GM03348 (cell line): Measurements from ENCODE around the gene C6orf141.

Experiments used
- DNase-seq: peaks from one replicate; pipeline ENCODE4 v3.0.0; 2012; ENCODE audit warnings: low spot score

The C6orf141 gene

GRCh38 chr6:49550492-49551077, at the start of gene C6orf141:
C6orf141 (plus strand) TSS chr6:49550668; CDS start chr6:49550793, 125 bp downstream.
- DNase-seq, result peak; percentile 19

GRCh38 chr6:49504666-49505065, 45.8 kb upstream of the C6orf141 start:
- DNase-seq, result no peak

GRCh38 chr6:49506569-49507111, 43.8 kb upstream of the C6orf141 start:
- no peak for DNase-seq

GRCh38 chr6:49509342-49509741, 41.1 kb upstream of the C6orf141 start:
- DNase-seq, result no peak

GRCh38 chr6:49513153-49513989, 37.1 kb upstream of the C6orf141 start:
- no peak for DNase-seq

GRCh38 chr6:49514571-49515484, 35.6 kb upstream of the C6orf141 start:
- DNase-seq, result no peak

GRCh38 chr6:49515485-49516146, 34.9 kb upstream of the C6orf141 start:
- DNase-seq, result no peak

GRCh38 chr6:49516147-49516505, 34.3 kb upstream of the C6orf141 start:
- DNase-seq, result no peak

- DNase-seq, result no peak
Observed at GRCh38 chr6:49517919-49518318, 32.5 kb upstream of the C6orf141 start.

GRCh38 chr6:49519660-49520059, 30.8 kb upstream of the C6orf141 start:
- no peak for DNase-seq

GRCh38 chr6:49522710-49523593, 27.5 kb upstream of the C6orf141 start:
- no peak for DNase-seq

- DNase-seq, result no peak
Observed at GRCh38 chr6:49523901-49524300, 26.6 kb upstream of the C6orf141 start.

- DNase-seq, result no peak
Observed at GRCh38 chr6:49524541-49524940, 25.9 kb upstream of the C6orf141 start.

GRCh38 chr6:49526598-49526997, 23.9 kb upstream of the C6orf141 start:
- no peak for DNase-seq

GRCh38 chr6:49527320-49527719, 23.1 kb upstream of the C6orf141 start:
- DNase-seq, result no peak

GRCh38 chr6:49528571-49528970, 21.9 kb upstream of the C6orf141 start:
- DNase-seq, result no peak

GRCh38 chr6:49530141-49530776, 20.2 kb upstream of the C6orf141 start:
- no peak for DNase-seq

GRCh38 chr6:49531774-49532569, 18.5 kb upstream of the C6orf141 start:
- DNase-seq, result peak; percentile 69

GRCh38 chr6:49535795-49536194, 14.7 kb upstream of the C6orf141 start:
- DNase-seq, result no peak
